Prostate gland (tissue), 2 donors: ENCODE data around the gene HOXC12. TPM values are rescaled to one million over a fixed set of nuclear protein-coding genes. Genes with fewer than 3 reads are reported as not detected.

Experiments
- DNase-seq: peaks from one replicate; pipeline ENCODE4 v3.0.0-alpha.2; 2019; ENCODE audit warnings: low spot score
- H3K27ac ChIP-seq, 2 donors: fragments of 200-600 bp; sonication (generic); 2 replicates each; pipeline ENCODE4 v1.5.1; 2017 to 2019
- H3K27me3 ChIP-seq: fragments of 200-600 bp; sonication (generic); replicated peaks from 2 replicates; pipeline ENCODE4 v1.5.1; 2019; ENCODE audit not compliant: insufficient read depth
- H3K36me3 ChIP-seq, 2 donors: fragments of 200-600 bp; sonication (generic); 1 replicate in 1 of 2; 2 replicates in 1 of 2; pipeline versions ENCODE4 v1.5.1 to v1.8.1; 2017 to 2019
- H3K4me1 ChIP-seq: fragments of 200-600 bp; sonication (generic); replicated peaks from 2 replicates; pipeline ENCODE4 v1.5.1; 2019
- H3K4me3 ChIP-seq, 2 donors: fragments of 200-600 bp; sonication (generic); 2 replicates each; pipeline ENCODE4 v1.5.1; 2017 to 2019
- H3K9me3 ChIP-seq: fragments of 200-600 bp; sonication (generic); 2 replicates; pipeline ENCODE4 v1.5.1; 2017
- CTCF ChIP-seq, 4 experiments: fragments of 200-600 bp in 2 of 4; fragments of 450-650 bp in 2 of 4; sonication (generic) in 2 of 4; IDR thresholded peaks; 1 replicate in 3 of 4; 2 replicates in 1 of 4; pipeline ENCODE4 v1.5.1; 2016 to 2019; ENCODE audit warnings: antibody characterized with exemption in 4 of 4, mild to moderate bottlenecking in 2 of 4, moderate library complexity in 2 of 4
- POLR2A ChIP-seq: fragments of 450-650 bp; IDR thresholded peaks from one replicate; pipeline ENCODE4 v1.6.1; 2016; ENCODE audit warnings: antibody characterized with exemption, mild to moderate bottlenecking
- POLR2AphosphoS5 ChIP-seq: sonication (generic); formaldehyde crosslinking; IDR thresholded peaks from one replicate; pipeline ENCODE4 v1.6.1; 2017; ENCODE audit warnings: antibody characterized with exemption
- WGBS: methylation state at CpG from one replicate; pipeline ENCODE4 v1.1.5; 2018; 5-methylcytosine and 5-hydroxymethylcytosine counted together
- intact Hi-C: fragments of 100-400 bp; cut with DNase I; formaldehyde crosslinking; loops from one replicate; pipeline ENCODE4 v1.14.2; 2022
- total RNA-seq, 2 donors: library from RNA; depleted of rRNA; stranded (reverse); fragments of >200 nt; gene quantifications; one replicate each; pipeline ENCODE4 v1.1.0, GENCODE V29; 2016

The HOXC12 gene
- total RNA-seq, 2 donors from 2014 or later, result not detected

GRCh38 chr12:53972722-53973235 lies 18.1 kb downstream of the HOXC12 start, which contains the start of gene HOXC11:
Gene HOXC11, plus strand, starts transcription at chr12:53973126. Its CDS starts 116 bp downstream, at chr12:53973242.
- no peak within 1 kb of the TSS for H3K27ac ChIP-seq
- 9% methylated on average over 21 of the region's 21 CpGs for WGBS
- intact Hi-C loops, result no loop called here
- no peak for TF ChIP-seq POLR2A
- no peak for TF ChIP-seq POLR2AphosphoS5
- TF ChIP-seq CTCF (IDR thresholded peaks at IDR 0.05), result no peak
- DNase-seq, result no peak
- no peaks in the 10 kb centered on the region for H3K4me1 ChIP-seq
- peaks cover 64% of the 10 kb centered on the region for H3K27me3 ChIP-seq
- no peak within 1 kb of the TSS for H3K4me3 ChIP-seq
- H3K9me3 ChIP-seq, result no peaks in the 10 kb centered on the region
- no peaks in the 10 kb centered on the region for H3K36me3 ChIP-seq

DNA sequence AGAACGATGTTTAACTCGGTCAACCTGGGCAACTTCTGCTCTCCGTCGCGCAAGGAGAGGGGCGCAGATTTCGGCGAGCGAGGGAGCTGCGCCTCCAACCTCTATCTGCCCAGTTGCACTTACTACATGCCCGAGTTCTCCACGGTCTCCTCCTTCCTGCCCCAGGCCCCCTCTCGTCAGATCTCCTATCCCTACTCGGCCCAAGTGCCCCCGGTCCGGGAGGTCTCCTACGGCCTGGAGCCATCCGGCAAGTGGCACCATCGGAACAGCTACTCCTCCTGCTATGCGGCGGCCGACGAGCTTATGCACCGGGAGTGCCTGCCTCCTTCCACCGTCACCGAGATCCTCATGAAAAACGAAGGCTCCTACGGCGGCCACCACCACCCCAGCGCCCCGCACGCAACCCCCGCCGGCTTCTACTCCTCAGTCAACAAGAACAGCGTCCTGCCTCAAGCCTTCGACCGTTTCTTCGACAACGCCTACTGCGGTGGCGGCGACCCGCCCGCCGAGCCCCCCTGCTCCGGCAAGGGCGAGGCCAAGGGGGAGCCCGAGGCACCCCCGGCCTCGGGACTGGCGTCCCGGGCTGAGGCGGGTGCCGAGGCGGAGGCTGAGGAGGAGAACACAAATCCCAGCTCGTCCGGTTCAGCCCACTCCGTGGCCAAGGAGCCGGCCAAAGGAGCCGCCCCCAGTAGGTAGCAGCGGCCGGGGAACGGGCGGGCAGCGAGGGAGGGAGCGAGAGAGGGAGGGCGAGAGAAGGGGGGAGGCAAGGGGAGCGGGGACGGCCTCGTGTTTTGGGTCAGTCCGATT lies 18.7 kb downstream of the HOXC12 start:
- no peaks in the 10 kb centered on the region for H3K4me1 ChIP-seq
- H3K4me3 ChIP-seq, result no peak overlapping the region
- no peak for DNase-seq
- H3K36me3 ChIP-seq, result no peaks in the 10 kb centered on the region
- 3% methylated on average over 71 of the region's 71 CpGs for WGBS
- H3K27ac ChIP-seq, result no peak overlapping the region
- TF ChIP-seq CTCF (IDR thresholded peaks at IDR 0.05) (no peak), POLR2A (no peak), POLR2AphosphoS5 (no peak)
- peaks cover 71% of the 10 kb centered on the region for H3K27me3 ChIP-seq
- intact Hi-C loops, result no loop called here
- no peaks in the 10 kb centered on the region for H3K9me3 ChIP-seq

DNA sequence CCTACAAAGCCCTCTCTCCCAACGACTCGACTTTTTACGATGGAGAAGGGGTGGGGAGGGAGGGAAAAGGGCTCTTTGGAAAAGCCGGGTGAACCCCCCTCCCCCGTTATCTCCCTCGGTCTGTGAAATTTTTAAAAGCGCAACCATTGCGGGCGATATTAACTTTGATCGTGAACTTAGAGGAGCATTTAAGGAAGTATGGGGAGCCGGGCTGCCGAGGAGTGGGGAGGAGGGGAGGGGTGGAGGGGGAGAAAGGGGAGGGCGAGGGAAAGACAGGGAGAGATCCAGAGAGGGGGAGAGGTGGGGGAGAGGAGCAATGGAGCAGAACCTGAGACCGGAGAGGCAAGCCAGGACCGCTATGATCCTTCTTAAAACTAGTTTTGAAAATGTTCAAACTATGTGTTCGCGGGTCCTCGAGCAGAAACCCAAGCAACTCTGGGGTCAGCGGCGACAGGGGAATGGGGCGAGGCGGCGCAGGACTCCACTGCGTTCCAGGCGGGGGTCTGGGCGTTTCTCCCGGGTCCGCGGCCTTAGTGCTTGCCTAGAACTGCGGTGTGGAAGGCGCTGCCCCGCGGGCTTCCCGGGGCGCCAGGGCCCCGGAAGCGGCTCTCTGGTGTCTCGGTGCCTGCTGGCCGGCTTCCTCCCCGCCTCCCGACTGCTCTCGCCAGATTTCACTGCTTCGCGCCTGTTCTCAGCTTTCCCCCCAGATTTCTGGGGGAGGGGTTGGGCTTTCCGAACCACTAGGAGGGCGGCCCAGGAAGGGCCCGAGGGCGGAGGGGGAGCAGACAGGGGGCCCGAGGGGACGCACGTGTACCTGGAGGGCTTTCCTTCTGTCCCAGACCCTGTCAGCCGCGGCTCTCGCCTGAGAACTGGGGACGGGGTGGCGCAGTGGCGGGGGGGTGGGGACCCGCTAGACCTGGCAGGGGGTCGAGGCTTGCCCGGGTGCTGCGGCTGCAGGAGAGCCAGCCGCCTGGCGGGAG lies 19.7 kb downstream of the HOXC12 start, which contains the start of gene HOTAIR:
Gene HOTAIR (minus strand): TSS at position 871 of the 980 bp plus-strand sequence.
- DNase-seq, result no peak
- H3K36me3 ChIP-seq, result no peaks in the 10 kb centered on the region
- no peak within 1 kb of the TSS for H3K4me3 ChIP-seq
- H3K4me1 ChIP-seq, result no peaks in the 10 kb centered on the region
- intact Hi-C loops, result no loop called here
- H3K27me3 ChIP-seq, result peaks cover 66% of the 10 kb centered on the region
- WGBS, result 1% methylated on average over 46 of the region's 63 CpGs
- TF ChIP-seq POLR2A (no peak), POLR2AphosphoS5 (no peak), CTCF (IDR thresholded peaks at IDR 0.05) (no peak)
- H3K27ac ChIP-seq, result no peak within 1 kb of the TSS
- no peaks in the 10 kb centered on the region for H3K9me3 ChIP-seq

DNA sequence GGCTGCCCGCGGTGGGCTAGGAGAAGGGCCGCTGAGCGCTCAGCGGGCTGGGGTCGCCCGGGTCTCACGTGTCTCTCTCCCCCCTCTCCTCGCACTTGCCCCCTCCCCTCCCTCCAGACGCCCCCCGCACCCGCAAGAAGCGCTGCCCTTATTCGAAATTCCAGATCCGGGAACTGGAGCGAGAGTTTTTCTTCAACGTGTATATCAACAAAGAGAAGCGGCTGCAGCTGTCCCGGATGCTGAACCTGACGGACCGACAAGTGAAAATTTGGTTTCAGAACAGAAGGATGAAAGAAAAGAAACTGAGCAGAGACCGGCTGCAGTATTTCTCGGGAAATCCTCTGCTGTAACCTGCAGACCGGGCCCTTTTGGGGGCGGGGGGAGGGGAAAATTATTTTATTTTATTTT lies 20.4 kb downstream of the HOXC12 start:
- intact Hi-C loops, result no loop called here
- H3K4me3 ChIP-seq, result no peak overlapping the region
- H3K27ac ChIP-seq, result no peak overlapping the region
- no peaks in the 10 kb centered on the region for H3K4me1 ChIP-seq
- H3K27me3 ChIP-seq, result peaks cover 66% of the 10 kb centered on the region
- no peaks in the 10 kb centered on the region for H3K36me3 ChIP-seq
- no peak for DNase-seq
- H3K9me3 ChIP-seq, result no peaks in the 10 kb centered on the region
- 2% methylated on average over 23 of the region's 25 CpGs for whole genome bisulfite sequencing
- TF ChIP-seq POLR2A (no peak), POLR2AphosphoS5 (no peak), CTCF (IDR thresholded peaks at IDR 0.05) (no peak)
